HepG2 (cell line): ENCODE results near the gene RAB38. TPM values are rescaled to one million over a fixed set of nuclear protein-coding genes. Genes with fewer than 3 reads are reported as not detected.

ENCODE experiments used
- ATAC-seq: fragments of 200-7000 bp; cut with Tn5 transposase; 3 replicates; pipeline ENCODE4 v1.9.1; 2020; ENCODE audit warnings: mild to moderate bottlenecking, moderate library complexity
- BruUV-seq: library from RNA; stranded (reverse); fragments of 400-500 nt; replicated peaks from 2 replicates; lab custom pipeline; 2021; lab: Mats Ljungman, UMichigan
- CTCF ChIA-PET: fragments of 300-600 bp; formaldehyde crosslinking; extraction: SDS; loops from one replicate; lab custom pipeline; 2021; ENCODE audit warnings: low total read pairs, inconsistent platforms, low intra/inter-chr PET ratio; lab: Yijun Ruan, JAX
- POLR2A ChIA-PET: fragments of 350-600 bp; sonication (Branson Sonifier 250); formaldehyde crosslinking; loops from one replicate; lab custom pipeline; 2020; ENCODE audit warnings: antibody characterized with exemption, inconsistent platforms; lab: Yijun Ruan, JAX
- DNase-seq: peaks from one replicate; pipeline ENCODE4 v3.0.0-alpha.2; 2015; ENCODE audit warnings: low spot score
- FAIRE-seq: peaks from 3 replicates; lab custom pipeline; 2011; peaks lifted over from hg19 to GRCh38; lab: Jason Lieb, UNC
- H2AFZ ChIP-seq: one replicate; pipeline ENCODE4 v1.6.1; 2011; ENCODE audit warnings: low read length, inconsistent platforms
- H3K27ac ChIP-seq: fragments of 300-600 bp; 3 replicates; pipeline ENCODE4 v1.8.0; 2011; ENCODE audit warnings: mixed run types, mild to moderate bottlenecking, mixed read lengths, low read length, inconsistent platforms; ENCODE audit not compliant: insufficient read depth; ENCODE audit errors: extremely low read length
- H3K27me3 ChIP-seq, 2 experiments: fragments of 200-600 bp in 1 of 2; 2 replicates in 1 of 2; 3 replicates in 1 of 2; pipeline versions ENCODE4 v1.6.0 to v1.8.0; 2011; ENCODE audit warnings: low read length in 2 of 2, mild to moderate bottlenecking in 2 of 2, moderate library complexity in 2 of 2, inconsistent platforms in 1 of 2; ENCODE audit not compliant: insufficient read depth in 2 of 2, control insufficient read depth in 1 of 2
- H3K36me3 ChIP-seq, 2 experiments: fragments of 200-600 bp in 1 of 2; replicated peaks in 1 of 2; 2 replicates in 1 of 2; 3 replicates in 1 of 2; pipeline versions ENCODE4 v1.5.1 to v1.8.0; 2011; ENCODE audit warnings: low read length in 2 of 2, inconsistent platforms in 1 of 2; ENCODE audit not compliant: insufficient read depth in 2 of 2, control insufficient read depth in 1 of 2
- H3K4me1 ChIP-seq: 2 replicates; pipeline ENCODE4 v1.5.1; 2012; ENCODE audit warnings: low read length, inconsistent platforms; ENCODE audit not compliant: insufficient read depth
- H3K4me2 ChIP-seq: 2 replicates; pipeline ENCODE4 v1.6.0; 2011; ENCODE audit warnings: low read depth, low read length, inconsistent platforms
- H3K4me3 ChIP-seq, 3 experiments: fragments of 200-600 bp in 1 of 3; sonication (generic), shearing (Covaris generic) in 1 of 3; replicated peaks in 1 of 3; 2 replicates each; pipeline ENCODE4 v1.5.1; 2011 to 2016; ENCODE audit warnings: low read length in 3 of 3, inconsistent platforms in 2 of 3, low read depth in 2 of 3, mild to moderate bottlenecking in 2 of 3, control low read depth in 1 of 3, mixed read lengths in 1 of 3; ENCODE audit not compliant: insufficient read depth in 1 of 3
- H3K79me2 ChIP-seq: one replicate; pipeline ENCODE4 v1.6.1; 2011; ENCODE audit warnings: low read length, inconsistent platforms; ENCODE audit not compliant: insufficient read depth
- H3K9ac ChIP-seq: 2 replicates; pipeline ENCODE4 v1.6.0; 2011; ENCODE audit warnings: mild to moderate bottlenecking, low read depth, low read length, inconsistent platforms; ENCODE audit not compliant: insufficient read depth
- H3K9me3 ChIP-seq: 2 replicates; pipeline ENCODE4 v1.5.1; 2012; ENCODE audit warnings: mild to moderate bottlenecking, low read length
- H4K20me1 ChIP-seq: 2 replicates; pipeline ENCODE4 v1.6.0; 2011; ENCODE audit warnings: inconsistent platforms, mild to moderate bottlenecking, low read length, moderate library complexity; ENCODE audit not compliant: insufficient read depth
- ATRX ChIP-seq: sonication (generic); formaldehyde crosslinking; IDR thresholded peaks from 2 replicates; pipeline ENCODE4 v1.4.0; 2020; ENCODE audit warnings: missing genetic modification reagents, borderline replicate concordance
- CREB1 ChIP-seq, 2 experiments: fragments of 450-650 bp in 1 of 2; IDR thresholded peaks; 2 replicates each; pipeline ENCODE4 v1.6.1; 2016 to 2017; ENCODE audit warnings: control low read depth in 1 of 2, mild to moderate bottlenecking in 1 of 2, missing compliant biosample characterization in 1 of 2, missing genetic modification characterization in 1 of 2
- FOSL1 ChIP-seq: sonication (generic); formaldehyde crosslinking; IDR thresholded peaks from 2 replicates; pipeline ENCODE4 v1.9.0; 2021; ENCODE audit warnings: missing genetic modification reagents, borderline replicate concordance
- MIER2 ChIP-seq: IDR thresholded peaks from 2 replicates; pipeline ENCODE4 v1.6.1; 2016; ENCODE audit warnings: missing biosample characterization, missing genetic modification reagents
- NR2F1 ChIP-seq, 2 experiments: fragments of 450-650 bp in 1 of 2; formaldehyde crosslinking in 1 of 2; IDR thresholded peaks; 2 replicates each; pipeline versions ENCODE4 v1.5.0 to v1.6.1; 2016 to 2020; ENCODE audit warnings: mild to moderate bottlenecking in 1 of 2, missing compliant biosample characterization in 1 of 2, missing genetic modification reagents in 1 of 2, moderate library complexity in 1 of 2
- RARA ChIP-seq: IDR thresholded peaks from 2 replicates; pipeline ENCODE4 v1.6.1; 2016; ENCODE audit warnings: missing genetic modification reagents, missing compliant biosample characterization
- SMAD9 ChIP-seq: sonication (generic); formaldehyde crosslinking; IDR thresholded peaks from 2 replicates; pipeline ENCODE4 v1.5.1; 2020; ENCODE audit warnings: mild to moderate bottlenecking, missing genetic modification reagents
- ZC3H4 ChIP-seq: sonication (generic); formaldehyde crosslinking; IDR thresholded peaks from 2 replicates; pipeline ENCODE4 v1.4.0; 2020; ENCODE audit warnings: missing genetic modification reagents, borderline replicate concordance
- ZNF430 ChIP-seq: sonication (generic); formaldehyde crosslinking; IDR thresholded peaks from 2 replicates; pipeline ENCODE4 v1.9.0; 2021; ENCODE audit warnings: mild to moderate bottlenecking, missing genetic modification reagents
- ZNF792 ChIP-seq: IDR thresholded peaks from 2 replicates; pipeline ENCODE4 v1.6.1; 2016
- WGBS: methylation state at CpG from one replicate; pipeline ENCODE4 v1.1.6; 2017; ENCODE audit warnings: low lambda C conversion rate; 5-methylcytosine and 5-hydroxymethylcytosine counted together
- in situ Hi-C: cut with HindIII; loops from 2 replicates; pipeline ENCODE4 v1.10.0; 2017; ENCODE audit warnings: low pct_unique_long_range_greater_than_20kb; ENCODE audit not compliant: extremely low pct_ligation_motif_present
- intact Hi-C: fragments of 100-400 bp; cut with micrococcal nuclease; formaldehyde crosslinking; loops from one replicate; pipeline ENCODE4 v1.10.0; 2022; ENCODE audit not compliant: unreplicated experiment
- polyA plus RNA-seq, 8 experiments: library from polyadenylated mRNA; depleted of rRNA in 3 of 8; stranded (reverse) in 7 of 8; unstranded in 1 of 8; fragments of >200 nt; fragmentation: Illumina TruSeq in 4 of 8; extraction: Trizol in 4 of 8; gene quantifications; 2 replicates each; pipeline versions ENCODE4 v1.2.1 to v1.2.3, GENCODE V29; 2011 to 2016; ENCODE audit warnings: low read depth in 4 of 8, missing spikeins in 1 of 8, mixed read lengths in 1 of 8; ENCODE audit not compliant: insufficient read depth in 1 of 8
- total RNA-seq, 5 experiments: library from RNA; depleted of rRNA; stranded (reverse); fragments of >200 nt; fragmentation: Illumina TruSeq; extraction: Trizol; gene quantifications; 2 replicates each; pipeline ENCODE4 v1.2.3, GENCODE V29; 2016; ENCODE audit warnings: low read depth in 1 of 5
- TF ChIP-seq, protein P1 (sequence below): sonication (generic); formaldehyde crosslinking; IDR thresholded peaks from 2 replicates; pipeline ENCODE4 v1.4.0; 2020; ENCODE audit warnings: mild to moderate bottlenecking, missing genetic modification reagents
- TF ChIP-seq, protein P2 (sequence below): sonication (generic); formaldehyde crosslinking; IDR thresholded peaks from 2 replicates; pipeline ENCODE4 v1.5.1; 2020; ENCODE audit warnings: mild to moderate bottlenecking, moderate library complexity, missing genetic modification reagents
- TF ChIP-seq, protein P3 (sequence below): sonication (generic); formaldehyde crosslinking; IDR thresholded peaks from 2 replicates; pipeline ENCODE4 v1.4.0; 2020; ENCODE audit warnings: missing genetic modification reagents

RAB38 gene
- total and polyA plus RNA-seq, 2 of the 13 experiments (the other 11 are each of a cell fraction or from before 2014, with no cell fraction given), result 0.13 to 0.30 TPM

DNA sequence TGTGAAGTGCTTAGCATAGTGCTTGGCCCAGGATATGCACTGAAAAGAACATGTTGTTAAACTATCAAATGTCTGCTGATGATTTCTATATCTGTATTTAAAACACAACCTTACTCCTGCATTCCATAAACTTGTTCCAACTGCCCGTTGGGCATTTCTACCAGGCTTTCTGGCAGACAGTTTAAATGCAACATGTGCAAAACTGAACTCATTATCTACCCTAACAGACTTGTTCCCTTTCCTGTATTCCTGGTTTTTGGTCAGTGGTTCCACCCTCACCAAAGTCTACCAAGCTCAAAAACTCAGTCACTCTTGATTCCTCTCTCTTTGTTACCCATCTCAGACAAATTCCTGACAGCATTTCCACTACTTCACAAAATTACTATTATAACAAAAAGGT, 6.5 kb upstream of the RAB38 start:
- in situ Hi-C loops, result no loop called here
- Histone ChIP-seq H3K79me2 (no peaks in the 10 kb centered on the region), H3K27ac (no peak overlapping the region), H3K4me2 (no peak overlapping the region), H4K20me1 (no peaks in the 10 kb centered on the region), H3K9ac (no peak overlapping the region), H3K27me3 (no peaks in the 10 kb centered on the region), H2AFZ (no peak overlapping the region), H3K9me3 (no peaks in the 10 kb centered on the region), H3K36me3 (no peaks in the 10 kb centered on the region), H3K4me1 (no peaks in the 10 kb centered on the region), H3K4me3 (no peak overlapping the region)
- BruUV-seq, result no TSS peak
- ATAC-seq (no peak), FAIRE-seq (no peak), DNase-seq (no peak)
- intact Hi-C loops, result no loop called here
- ChIA-PET CTCF (no interaction called here), POLR2A (no interaction called here)
- WGBS, result 0% methylated on average over 1 of the region's 1 CpG
- TF ChIP-seq MIER2 (no peak), ZNF792 (CRISPR knock-in tag) (no peak), ATRX (CRISPR knock-in tag) (no peak), RARA (no peak), ZC3H4 (CRISPR knock-in tag) (no peak), FOSL1 (CRISPR knock-in tag) (no peak), SMAD9 (CRISPR knock-in tag) (no peak), CREB1 (IDR thresholded peaks at IDR 0.05) (no peak), CREB1 (CRISPR knock-in tag; IDR thresholded peaks at IDR 0.05) (no peak), NR2F1 (CRISPR knock-in tag; IDR thresholded peaks at IDR 0.05) (no peak), ZNF430 (no peak)
- TF ChIP-seq, protein P1, sequence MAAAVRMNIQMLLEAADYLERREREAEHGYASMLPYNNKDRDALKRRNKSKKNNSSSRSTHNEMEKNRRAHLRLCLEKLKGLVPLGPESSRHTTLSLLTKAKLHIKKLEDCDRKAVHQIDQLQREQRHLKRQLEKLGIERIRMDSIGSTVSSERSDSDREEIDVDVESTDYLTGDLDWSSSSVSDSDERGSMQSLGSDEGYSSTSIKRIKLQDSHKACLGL (CRISPR knock-in tag), result no peak
- TF ChIP-seq, protein P2, sequence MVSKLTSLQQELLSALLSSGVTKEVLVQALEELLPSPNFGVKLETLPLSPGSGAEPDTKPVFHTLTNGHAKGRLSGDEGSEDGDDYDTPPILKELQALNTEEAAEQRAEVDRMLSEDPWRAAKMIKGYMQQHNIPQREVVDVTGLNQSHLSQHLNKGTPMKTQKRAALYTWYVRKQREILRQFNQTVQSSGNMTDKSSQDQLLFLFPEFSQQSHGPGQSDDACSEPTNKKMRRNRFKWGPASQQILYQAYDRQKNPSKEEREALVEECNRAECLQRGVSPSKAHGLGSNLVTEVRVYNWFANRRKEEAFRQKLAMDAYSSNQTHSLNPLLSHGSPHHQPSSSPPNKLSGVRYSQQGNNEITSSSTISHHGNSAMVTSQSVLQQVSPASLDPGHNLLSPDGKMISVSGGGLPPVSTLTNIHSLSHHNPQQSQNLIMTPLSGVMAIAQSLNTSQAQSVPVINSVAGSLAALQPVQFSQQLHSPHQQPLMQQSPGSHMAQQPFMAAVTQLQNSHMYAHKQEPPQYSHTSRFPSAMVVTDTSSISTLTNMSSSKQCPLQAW (CRISPR knock-in tag), result no peak
- TF ChIP-seq, protein P3, sequence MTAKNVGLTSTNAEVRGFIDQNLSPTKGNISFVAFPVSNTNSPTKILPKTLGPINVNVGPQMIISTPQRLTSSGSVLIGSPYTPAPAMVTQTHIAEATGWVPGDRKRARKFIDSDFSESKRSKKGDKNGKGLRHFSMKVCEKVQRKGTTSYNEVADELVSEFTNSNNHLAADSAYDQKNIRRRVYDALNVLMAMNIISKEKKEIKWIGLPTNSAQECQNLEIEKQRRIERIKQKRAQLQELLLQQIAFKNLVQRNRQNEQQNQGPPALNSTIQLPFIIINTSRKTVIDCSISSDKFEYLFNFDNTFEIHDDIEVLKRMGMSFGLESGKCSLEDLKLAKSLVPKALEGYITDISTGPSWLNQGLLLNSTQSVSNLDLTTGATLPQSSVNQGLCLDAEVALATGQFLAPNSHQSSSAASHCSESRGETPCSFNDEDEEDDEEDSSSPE (CRISPR knock-in tag), result no peak
- TF ChIP-seq, all 625 proteins: peak for 0
